B cell (primary cell): ENCODE measurements around the gene SLC6A6. TPM values are rescaled to one million over a fixed set of nuclear protein-coding genes. Genes with fewer than 3 reads are reported as not detected.

Experiments
- ATAC-seq: fragments of 200-7000 bp; cut with Tn5 transposase; one replicate; pipeline ENCODE4 v1.10.0; 2021; ENCODE audit warnings: low read depth, mild to moderate bottlenecking, moderate number of reproducible peaks, moderate library complexity
- CTCF ChIA-PET: fragments of 350-600 bp; sonication (Branson Sonifier 250); formaldehyde crosslinking; loops from one replicate; lab custom pipeline; 2021; ENCODE audit warnings: antibody characterized with exemption, inconsistent platforms; lab: Charles Lee
- POLR2A ChIA-PET: fragments of 350-600 bp; sonication (Branson Sonifier 250); formaldehyde crosslinking; loops from one replicate; lab custom pipeline; 2021; ENCODE audit warnings: antibody characterized with exemption; lab: Charles Lee
- DNase-seq: peaks from one replicate; pipeline ENCODE4 v3.0.0; 2013
- H2AFZ ChIP-seq: 2 replicates; pipeline ENCODE4 v1.6.1; 2012; ENCODE audit warnings: mild to moderate bottlenecking, low read depth, low read length; ENCODE audit not compliant: insufficient read depth, poor library complexity, severe bottlenecking
- H3K27ac ChIP-seq, 2 donors: 1 replicate in 1 of 2; 2 replicates in 1 of 2; pipeline ENCODE4 v1.5.1; 2012 to 2013; ENCODE audit warnings: low read length in 2 of 2, mild to moderate bottlenecking in 2 of 2, moderate library complexity in 1 of 2
- H3K27me3 ChIP-seq, 4 experiments: fragments of 200-600 bp in 1 of 4; sonication (generic) in 1 of 4; replicated peaks in 1 of 4; 1 replicate in 2 of 4; 2 replicates in 2 of 4; pipeline versions ENCODE4 v1.6.1 to v1.7.0; 2013 to 2016; ENCODE audit warnings: low read length in 3 of 4, mild to moderate bottlenecking in 2 of 4, mixed read lengths in 1 of 4, moderate library complexity in 1 of 4; ENCODE audit not compliant: insufficient read depth in 4 of 4, control insufficient read depth in 3 of 4; ENCODE audit errors: control extremely low read depth in 1 of 4
- H3K36me3 ChIP-seq, 2 experiments: replicated peaks in 1 of 2; 1 replicate in 1 of 2; 2 replicates in 1 of 2; pipeline versions ENCODE4 v1.6.1 to v1.7.1; 2013; ENCODE audit warnings: low read length in 1 of 2; ENCODE audit not compliant: insufficient read depth in 2 of 2, control insufficient read depth in 1 of 2; ENCODE audit errors: control extremely low read depth in 1 of 2, extremely low read depth in 1 of 2
- H3K4me1 ChIP-seq, 2 donors: fragments of 200-600 bp in 1 of 2; sonication (generic) in 1 of 2; 1 replicate in 1 of 2; 2 replicates in 1 of 2; pipeline versions ENCODE4 v1.5.1 to v1.6.1; 2013 to 2017; ENCODE audit warnings: low read length in 2 of 2; ENCODE audit not compliant: control insufficient read depth in 2 of 2, insufficient read depth in 2 of 2
- H3K4me2 ChIP-seq: replicated peaks from 2 replicates; pipeline ENCODE3; 2012; ENCODE audit warnings: mild to moderate bottlenecking, low read depth, low read length; ENCODE audit not compliant: poor library complexity, severe bottlenecking
- H3K4me3 ChIP-seq, 5 experiments: fragments of 200-600 bp in 1 of 5; sonication (generic) in 1 of 5; 1 replicate in 3 of 5; 2 replicates in 2 of 5; pipeline versions ENCODE4 v1.5.1 to v1.7.0; 2011 to 2016; ENCODE audit warnings: low read length in 4 of 5, mild to moderate bottlenecking in 4 of 5, low read depth in 2 of 5, control low read depth in 1 of 5, moderate library complexity in 1 of 5; ENCODE audit not compliant: insufficient read depth in 1 of 5; ENCODE audit errors: control extremely low read depth in 1 of 5, extremely low read depth in 1 of 5
- H3K79me2 ChIP-seq: fragments of 200-600 bp; sonication (generic); one replicate; pipeline ENCODE4 v1.6.0; 2016; ENCODE audit warnings: low read length; ENCODE audit not compliant: control insufficient read depth, insufficient read depth
- H3K9ac ChIP-seq: fragments of 200-600 bp; sonication (generic); 2 replicates; pipeline ENCODE4 v1.6.1; 2017; ENCODE audit warnings: mild to moderate bottlenecking, low read length, moderate library complexity
- H3K9me3 ChIP-seq, 3 donors: one replicate each; pipeline versions ENCODE4 v1.6.1 to v1.7.1; 2013; ENCODE audit warnings: low read length in 2 of 3; ENCODE audit not compliant: control insufficient read depth in 2 of 3, insufficient read depth in 1 of 3; ENCODE audit errors: control extremely low read depth in 1 of 3
- H4K20me1 ChIP-seq: 2 replicates; pipeline ENCODE4 v1.6.0; 2012; ENCODE audit warnings: mild to moderate bottlenecking, low read length; ENCODE audit not compliant: insufficient read depth, control insufficient read depth, poor library complexity, severe bottlenecking
- H3K27ac Mint-ChIP-seq: one replicate; pipeline ENCODE4 v1.8.0; 2021; ENCODE audit warnings: mixed read lengths
- H3K27me3 Mint-ChIP-seq: one replicate; pipeline ENCODE4 v1.8.0; 2021; ENCODE audit warnings: mixed read lengths
- H3K4me1 Mint-ChIP-seq: one replicate; pipeline ENCODE4 v1.8.0; 2021; ENCODE audit warnings: mixed read lengths
- H3K4me3 Mint-ChIP-seq: one replicate; pipeline ENCODE4 v1.8.0; 2021; ENCODE audit warnings: mixed read lengths
- H3K9me3 Mint-ChIP-seq: one replicate; pipeline ENCODE4 v1.8.0; 2022; ENCODE audit warnings: mixed read lengths; ENCODE audit not compliant: insufficient read depth
- CTCF ChIP-seq: fragments of 200-600 bp; IDR thresholded peaks from one replicate; pipeline ENCODE4 v1.8.0; 2022; ENCODE audit warnings: antibody characterized with exemption, mild to moderate bottlenecking
- EZH2 ChIP-seq: IDR thresholded peaks from 2 replicates; pipeline ENCODE4 v1.6.1; 2012; ENCODE audit warnings: borderline replicate concordance, low read depth, mild to moderate bottlenecking, moderate library complexity, low read length; ENCODE audit not compliant: insufficient read depth, poor library complexity, severe bottlenecking
- WGBS: methylation state at CpG from one replicate; pipeline ENCODE4 v1.1.5; 2013; ENCODE audit warnings: missing lambda C conversion rate; ENCODE audit not compliant: insufficient coverage; 5-methylcytosine and 5-hydroxymethylcytosine counted together
- intact Hi-C: fragments of 100-400 bp; cut with micrococcal nuclease; formaldehyde crosslinking; loops from one replicate; pipeline ENCODE4 v1.10.0; 2022
- polyA plus RNA-seq: library from polyadenylated mRNA; depleted of rRNA; stranded (reverse); fragments of >200 nt; gene quantifications from 2 replicates; pipeline ENCODE4 v1.2.3, GENCODE V29; 2012
- total RNA-seq, 2 donors: library from RNA; stranded (reverse); fragments of 120-200 nt in 1 of 2; gene quantifications; 1 replicate in 1 of 2; 2 replicates in 1 of 2; pipeline versions ENCODE4 v1.2.3 to v1.2.4, GENCODE V29; 2013 to 2022

The SLC6A6 gene
- total and polyA plus RNA-seq, 2 donors (not counting 1 experiment from before 2014, with no cell fraction given) = 34.2 to 48.7 TPM

GRCh38 chr3:14473411-14473891 lies 71.0 kb downstream of the SLC6A6 start:
- H3K27me3 Mint-ChIP-seq = no peaks in the 10 kb centered on the region
- TF ChIP-seq CTCF = no peak
- TF ChIP-seq EZH2 = no peak
- Histone ChIP-seq H3K9ac (no peak overlapping the region), H3K27me3 (no peaks in the 10 kb centered on the region), H2AFZ (no peak overlapping the region), H3K27ac (no peak overlapping the region), H3K4me2 (no peak overlapping the region), H3K4me1 (no peaks in the 10 kb centered on the region), H3K36me3 (peaks cover 0 to 80% of the 10 kb centered on the region in 2 experiments), H3K9me3 (no peaks in the 10 kb centered on the region), H4K20me1 (no peaks in the 10 kb centered on the region), H3K79me2 (no peaks in the 10 kb centered on the region), H3K4me3 (no peak overlapping the region)
- intact Hi-C loops = no loop called here
- H3K4me1 Mint-ChIP-seq = no peaks in the 10 kb centered on the region
- POLR2A ChIA-PET = no interaction called here
- no peak overlapping the region for H3K27ac Mint-ChIP-seq
- 100% methylated on average over 4 of the region's 7 CpGs for WGBS
- no peak overlapping the region for H3K4me3 Mint-ChIP-seq
- ATAC-seq = no peak
- no peak for DNase-seq
- no peaks in the 10 kb centered on the region for H3K9me3 Mint-ChIP-seq
- CTCF ChIA-PET = no interaction called here

- Mint-ChIP-seq H3K27ac (no peak overlapping the region), H3K4me3 (no peak overlapping the region), H3K27me3 (no peaks in the 10 kb centered on the region), H3K4me1 (no peaks in the 10 kb centered on the region), H3K9me3 (no peaks in the 10 kb centered on the region)
- Histone ChIP-seq H3K4me1 (no peaks in the 10 kb centered on the region), H3K4me3 (no peak overlapping the region), H3K27me3 (no peaks in the 10 kb centered on the region), H2AFZ (no peak overlapping the region), H3K79me2 (no peaks in the 10 kb centered on the region), H3K9me3 (no peaks in the 10 kb centered on the region), H3K9ac (no peak overlapping the region), H3K36me3 (peaks cover 0 to 82% of the 10 kb centered on the region in 2 experiments), H3K27ac (no peak overlapping the region), H4K20me1 (no peaks in the 10 kb centered on the region), H3K4me2 (no peak overlapping the region)
- TF ChIP-seq EZH2 = no peak
- no peak for TF ChIP-seq CTCF
- CTCF ChIA-PET = no interaction called here
- ATAC-seq (no peak), DNase-seq (no peak)
- POLR2A ChIA-PET = no interaction called here
- intact Hi-C loops = no loop called here
- WGBS = 97% methylated on average over 12 of the region's 13 CpGs
These were observed 72.1 kb downstream of the SLC6A6 start for GRCh38 chr3:14474363-14475081.
